Nucleus accumbens (tissue), 56 donors: ENCODE measurements around the gene AMMECR1.
A peak's percentile ranks its signal among the peaks of the same experiment; 100 is the strongest.
"Not testable (repeated sequence)": the region's sequence is repeated elsewhere in the genome, so short reads cannot be mapped to it uniquely, and the experiment has no call there.

Source experiments
- DNase-seq, 56 donors: peaks; one replicate each; lab custom pipeline; 2025; lab: John Stamatoyannopoulos, UW

The AMMECR1 gene

GRCh38 chrX:110175146-110175545 lies 142.7 kb downstream of the AMMECR1 start:
- no peak for DNase-seq

DNA sequence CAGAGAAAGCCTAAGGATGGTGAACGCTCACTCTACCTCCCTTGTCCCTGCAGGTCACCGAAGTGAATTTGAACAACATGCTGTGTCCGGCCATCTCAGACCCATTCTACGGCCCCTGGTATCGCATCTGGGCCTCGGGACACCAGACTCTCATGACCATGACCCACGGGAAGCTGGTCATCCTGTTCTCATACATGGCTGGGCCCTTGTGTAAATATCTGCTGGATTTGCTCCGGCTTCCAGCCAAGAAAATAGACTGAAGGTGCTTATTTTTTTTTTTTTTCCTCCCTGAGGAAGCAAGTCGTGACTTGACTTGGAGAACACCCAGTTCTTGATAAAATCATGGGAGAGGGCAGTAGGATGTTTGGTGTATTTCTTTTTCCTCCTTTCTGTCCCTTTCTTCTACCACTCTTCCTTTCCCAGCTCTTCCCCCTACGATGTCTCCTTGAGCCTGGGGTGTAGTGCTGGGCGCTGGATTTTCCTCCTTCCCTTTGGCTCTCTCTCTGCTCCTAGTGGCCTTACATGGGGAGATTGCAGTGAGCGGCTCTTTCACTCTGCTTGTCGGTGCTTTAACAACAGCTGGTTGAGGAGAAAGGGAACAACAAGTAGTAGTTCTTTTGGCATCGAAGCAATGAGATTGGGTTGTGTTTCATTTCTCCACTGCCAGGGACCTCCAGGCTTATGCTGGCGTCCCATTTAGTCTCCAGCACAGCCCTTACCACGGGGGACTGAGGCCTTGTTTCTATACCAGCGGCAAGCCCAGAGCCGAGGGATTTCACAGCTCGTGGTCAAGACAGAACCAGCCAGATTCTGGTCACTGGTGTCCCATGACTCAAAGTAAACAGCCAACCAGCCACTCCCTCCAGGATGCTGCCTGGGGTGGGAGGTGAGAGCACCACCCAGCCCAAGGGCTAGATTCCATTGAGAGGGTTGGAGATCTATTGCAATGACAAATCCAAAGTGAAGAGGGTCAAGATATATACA lies 144.4 kb downstream of the AMMECR1 start:
- DNase-seq, result no peak

GRCh38 chrX:110172215-110172614 lies 145.7 kb downstream of the AMMECR1 start:
- no peak for DNase-seq

- no peak for DNase-seq
Observed at GRCh38 chrX:110171442-110171841, 146.4 kb downstream of the AMMECR1 start.

DNA sequence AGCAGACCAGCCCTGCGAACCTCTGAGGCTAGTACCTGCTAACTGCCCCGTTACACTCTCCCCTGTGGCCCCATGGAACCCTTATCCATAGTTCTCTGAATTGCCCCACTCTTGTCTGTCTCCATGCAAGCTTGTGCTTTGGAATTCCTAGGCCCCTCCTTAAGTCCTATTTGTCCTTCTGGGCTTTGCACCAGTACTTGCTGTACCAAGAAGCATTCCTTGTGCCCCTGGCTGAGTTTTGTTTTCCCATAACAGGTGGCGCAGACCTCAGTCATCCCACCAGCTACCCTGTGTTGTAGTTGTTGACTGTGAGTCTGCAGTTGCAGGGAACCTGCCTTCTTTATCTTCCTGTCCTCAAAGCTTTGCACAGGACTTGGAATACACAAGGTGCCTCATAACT lies 147.9 kb downstream of the AMMECR1 start:
- DNase-seq, result no peak

DNA sequence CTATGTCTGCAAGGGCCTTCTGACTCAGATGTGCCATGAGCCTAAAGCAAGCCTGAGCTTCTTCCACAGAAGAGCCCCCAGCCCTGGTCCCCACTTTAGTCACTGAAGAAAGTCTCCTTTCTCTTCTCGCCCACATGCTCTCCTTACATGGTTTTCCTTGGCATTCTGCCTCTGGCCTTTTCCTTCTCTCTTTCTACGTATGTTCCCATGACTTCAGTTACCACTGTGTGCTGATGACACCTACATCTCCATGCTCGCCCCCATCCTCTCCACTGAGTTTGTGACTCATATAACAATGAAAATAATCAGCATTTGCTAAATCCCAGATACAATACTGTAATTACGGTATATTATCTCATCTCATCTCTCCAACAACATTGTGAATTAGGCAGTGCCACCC lies 149.3 kb downstream of the AMMECR1 start:
- DNase-seq, result peak in 7 of 56 donors; percentile 3 to 44 (median 7)

DNA sequence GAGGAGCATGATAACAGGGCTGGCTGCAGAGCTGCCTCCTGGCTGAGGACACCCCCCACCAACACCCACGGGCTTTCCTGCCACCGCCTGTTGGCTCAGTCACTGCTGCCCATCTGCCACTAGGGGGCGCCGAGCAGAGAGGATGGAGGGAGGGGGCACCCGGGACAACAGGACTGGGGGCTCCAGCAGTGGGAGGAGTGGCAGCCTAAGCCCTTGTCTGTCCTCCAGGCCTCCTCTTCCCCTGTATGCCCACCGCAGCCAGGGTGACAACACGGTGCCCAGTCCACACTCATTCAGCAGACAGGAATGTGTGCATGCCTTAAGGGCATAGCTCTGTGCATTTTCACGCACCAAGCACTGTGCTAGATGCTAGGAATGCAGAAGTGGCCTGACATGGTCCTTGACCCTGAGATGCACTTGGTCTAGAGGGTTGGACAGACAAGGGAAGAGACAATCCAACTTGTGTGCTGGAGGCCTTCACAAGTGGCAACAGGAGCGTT lies 149.9 kb downstream of the AMMECR1 start:
- DNase-seq, result peak in 11 of 56 donors; percentile 0 to 38 (median 9)

DNA sequence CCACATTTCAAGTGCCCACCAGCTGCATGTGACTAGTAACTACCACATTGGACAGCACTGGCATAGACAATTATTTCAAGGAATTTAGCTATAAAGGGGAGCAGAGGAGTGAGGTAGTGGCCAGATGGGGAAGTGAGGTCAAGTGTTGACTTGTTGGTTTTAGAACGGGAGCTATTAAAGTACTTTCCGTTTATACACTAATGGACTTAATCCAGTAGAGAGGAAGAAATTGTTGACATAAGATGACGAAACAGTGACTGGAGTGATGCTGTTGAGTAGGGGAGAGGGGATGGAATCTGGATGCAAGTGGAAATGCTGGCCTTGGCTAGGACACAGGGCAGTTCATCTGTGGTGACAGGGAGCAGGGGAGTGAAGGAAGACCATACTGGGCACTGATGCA lies 154.4 kb downstream of the AMMECR1 start:
- no peak for DNase-seq

GRCh38 chrX:110162867-110163266 lies 155.0 kb downstream of the AMMECR1 start:
- no peak for DNase-seq

- no peak for DNase-seq
Observed at GRCh38 chrX:110162131-110162530, 155.8 kb downstream of the AMMECR1 start.

DNA sequence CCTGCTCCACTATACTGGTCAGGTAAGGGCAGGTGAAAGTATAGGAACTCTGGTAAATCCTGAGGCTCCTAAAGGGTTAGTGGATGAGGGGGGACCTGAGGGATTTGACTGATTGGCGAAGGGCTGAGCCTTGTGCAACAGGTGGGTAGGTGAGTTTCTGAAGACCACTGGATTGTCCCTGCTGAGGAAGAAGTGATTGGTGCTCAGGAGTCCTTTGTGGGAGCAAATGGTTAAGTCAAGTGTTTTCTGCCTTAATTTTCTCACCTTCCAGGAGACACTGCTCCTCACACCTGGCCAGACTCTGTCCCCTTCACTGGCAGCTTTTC lies 156.6 kb downstream of the AMMECR1 start:
- no peak for DNase-seq

GRCh38 chrX:110159865-110160264 lies 158.0 kb downstream of the AMMECR1 start:
- DNase-seq, result no peak

DNA sequence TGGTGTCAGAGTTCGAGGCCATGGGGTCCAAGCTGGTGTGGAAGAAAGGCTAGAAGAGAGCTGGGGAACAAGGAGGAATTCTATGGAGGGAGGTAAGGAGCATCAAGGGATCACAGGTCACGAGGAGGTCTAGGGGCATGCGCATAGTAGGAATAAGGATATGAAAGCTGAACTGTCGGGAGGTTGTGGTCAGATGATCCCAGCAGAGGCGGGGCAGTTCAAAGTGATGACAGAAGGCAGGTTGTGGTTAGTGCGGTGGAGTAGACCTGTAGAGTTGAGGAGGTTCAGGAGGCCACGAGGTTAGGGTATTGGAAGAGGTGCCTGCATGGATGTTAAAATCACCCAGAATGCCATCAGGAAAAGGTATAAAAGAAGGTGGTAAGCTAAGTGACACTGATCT lies 158.7 kb downstream of the AMMECR1 start:
- no peak for DNase-seq

GRCh38 chrX:110157444-110157843 lies 160.4 kb downstream of the AMMECR1 start:
- no peak for DNase-seq

- no peak for DNase-seq
Observed at GRCh38 chrX:110156167-110156754, 161.6 kb downstream of the AMMECR1 start.

GRCh38 chrX:110155759-110156158 lies 162.1 kb downstream of the AMMECR1 start:
- DNase-seq, result no peak

DNA sequence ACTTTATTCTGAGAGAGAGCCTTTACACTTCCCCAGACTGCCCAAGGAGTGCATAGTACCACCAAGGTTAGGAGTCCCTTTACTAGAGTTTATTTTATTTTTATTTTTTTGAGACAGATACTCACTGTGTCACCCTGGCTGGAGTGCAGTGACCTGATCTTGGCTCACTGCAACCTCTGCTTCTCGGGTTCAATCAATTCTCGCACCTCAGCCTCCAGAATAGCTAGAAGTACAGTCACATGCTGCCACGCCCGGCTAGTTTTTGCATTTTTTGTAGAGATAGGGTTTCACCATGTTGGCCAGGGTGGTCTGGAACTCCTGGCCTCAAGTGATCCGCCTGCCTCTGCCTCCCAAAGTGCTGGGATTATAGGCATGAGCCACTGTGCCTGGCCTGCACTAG lies 163.6 kb downstream of the AMMECR1 start:
- DNase-seq, result not testable (repeated sequence)

DNA sequence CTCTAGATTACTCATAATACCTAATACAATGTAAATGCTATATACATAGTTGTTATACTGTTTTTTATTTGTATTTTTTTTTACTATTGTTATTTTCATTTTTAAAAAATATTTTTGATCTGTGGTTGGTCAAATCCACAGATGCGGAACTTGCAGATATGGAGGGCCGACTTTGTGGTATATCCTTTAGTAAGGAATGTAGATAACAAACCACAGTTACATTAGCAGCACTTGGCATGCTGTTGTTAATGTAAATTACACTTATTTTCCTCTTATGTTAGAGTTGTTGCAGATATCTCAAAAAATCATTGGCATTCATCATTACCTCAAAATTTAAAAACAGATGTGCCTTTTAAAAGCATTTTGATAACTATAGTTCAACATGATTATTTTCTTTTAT lies 164.0 kb downstream of the AMMECR1 start:
- DNase-seq, result no peak

GRCh38 chrX:110153244-110153643 lies 164.6 kb downstream of the AMMECR1 start:
- DNase-seq, result no peak

DNA sequence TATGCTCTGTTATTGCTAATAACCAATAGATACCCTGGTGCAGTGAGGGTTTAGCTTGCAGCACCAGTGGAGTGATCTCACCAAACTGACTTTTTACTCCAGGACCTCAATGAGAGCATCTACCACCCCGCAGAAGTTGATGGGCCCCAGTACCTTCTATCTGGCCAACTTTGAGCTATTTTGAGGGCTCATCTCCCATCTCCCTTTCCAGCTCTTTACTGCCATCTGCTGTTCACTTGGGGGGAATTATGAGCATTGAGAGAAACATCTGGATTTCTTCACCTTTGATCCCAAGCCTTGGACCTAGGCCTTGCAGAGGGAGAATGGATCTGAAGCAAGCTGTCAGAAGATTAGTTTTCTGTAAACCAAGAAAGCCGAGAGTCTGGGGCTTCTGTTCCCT lies 171.4 kb downstream of the AMMECR1 start:
- DNase-seq, result peak in 9 of 56 donors; percentile 0 to 24 (median 7)

- DNase-seq, result peak in 12 of 56 donors; percentile 1 to 44 (median 6)
Observed at GRCh38 chrX:110145854-110146253, 172.0 kb downstream of the AMMECR1 start.

DNA sequence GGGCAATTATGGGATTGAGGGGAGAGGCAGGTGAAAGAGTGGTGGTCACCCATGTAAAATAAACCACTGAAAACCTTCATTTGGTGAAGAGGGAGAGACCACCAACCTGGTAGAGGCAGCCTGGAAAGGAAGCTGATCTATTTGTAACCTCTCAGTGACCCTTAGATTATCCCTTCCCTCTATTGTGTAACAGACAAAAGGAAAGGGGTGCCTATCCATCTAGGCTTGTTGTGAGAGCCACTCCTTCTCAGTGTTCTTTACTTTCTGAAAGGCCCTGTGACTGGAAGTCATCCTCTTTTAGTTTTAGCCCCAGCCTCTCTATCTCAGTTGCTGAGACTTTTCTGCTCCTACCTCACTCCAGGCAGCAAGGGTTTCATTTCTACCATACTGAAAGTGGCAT lies 172.6 kb downstream of the AMMECR1 start:
- no peak for DNase-seq
